K562 (cell line): ENCODE data around the gene SMG5. TPM values are rescaled to one million over a fixed set of nuclear protein-coding genes. Genes with fewer than 3 reads are reported as not detected.
"Not testable (repeated sequence)": the region's sequence is repeated elsewhere in the genome, so short reads cannot be mapped to it uniquely, and the experiment has no call there.

Source experiments
- ATAC-seq: fragments of 200-7000 bp; cut with Tn5 transposase; 3 replicates; pipeline ENCODE4 v1.9.1; 2020; ENCODE audit warnings: moderate library complexity
- BruUV-seq: library from RNA; stranded (reverse); fragments of 400-500 nt; replicated peaks from 2 replicates; lab custom pipeline; 2021; lab: Mats Ljungman, UMichigan
- CTCF ChIA-PET: fragments of 300-600 bp; formaldehyde crosslinking; extraction: SDS; loops from one replicate; lab custom pipeline; 2021; ENCODE audit warnings: low intra/inter-chr PET ratio; lab: Yijun Ruan, JAX
- POLR2A ChIA-PET: fragments of 300-600, 350-650 bp; sonication (Branson Sonifier 250); formaldehyde crosslinking; extraction: SDS; loops from one replicate; lab custom pipeline; 2021; ENCODE audit warnings: antibody characterized with exemption, inconsistent platforms; lab: Yijun Ruan, JAX
- DNase-seq, 4 experiments: peaks; one replicate each; pipeline versions ENCODE4 v3.0.0 to v3.0.0-alpha.2; 2011 to 2018; ENCODE audit warnings: low spot score in 3 of 4, mixed read lengths in 3 of 4; ENCODE audit errors: extremely low read depth in 1 of 4
- FAIRE-seq: peaks from 2 replicates; lab custom pipeline; 2011; peaks lifted over from hg19 to GRCh38; lab: Jason Lieb, UNC
- H2AFZ ChIP-seq: 2 replicates; pipeline ENCODE4 v1.6.0; 2011; ENCODE audit warnings: low read depth, low read length, control low read depth, inconsistent platforms
- H3K27ac ChIP-seq: fragments of 200-600 bp; 3 replicates; pipeline ENCODE4 v1.8.0; 2011; ENCODE audit warnings: low read depth, mild to moderate bottlenecking, control low read depth, inconsistent platforms, low read length, moderate library complexity, mixed read lengths; ENCODE audit errors: extremely low read depth
- H3K27me3 ChIP-seq, 2 experiments: fragments of 300-600 bp in 1 of 2; 2 replicates in 1 of 2; 3 replicates in 1 of 2; pipeline versions ENCODE4 v1.6.0 to v1.8.0; 2011; ENCODE audit warnings: inconsistent platforms in 2 of 2, low read length in 2 of 2, mild to moderate bottlenecking in 1 of 2, mixed read lengths in 1 of 2, moderate library complexity in 1 of 2; ENCODE audit not compliant: control insufficient read depth in 2 of 2, insufficient read depth in 2 of 2
- H3K36me3 ChIP-seq: fragments of 300-600 bp; 3 replicates; pipeline ENCODE4 v1.8.0; 2011; ENCODE audit warnings: mild to moderate bottlenecking, low read length, inconsistent platforms; ENCODE audit not compliant: control insufficient read depth, insufficient read depth
- H3K4me1 ChIP-seq, 2 experiments: fragments of 200-600 bp in 1 of 2; replicated peaks in 1 of 2; 2 replicates in 1 of 2; 3 replicates in 1 of 2; pipeline versions ENCODE4 v1.5.1 to v1.8.0; 2011; ENCODE audit warnings: inconsistent platforms in 2 of 2, low read length in 2 of 2, mild to moderate bottlenecking in 1 of 2, mixed read lengths in 1 of 2, moderate library complexity in 1 of 2; ENCODE audit not compliant: control insufficient read depth in 2 of 2, insufficient read depth in 2 of 2
- H3K4me2 ChIP-seq: 2 replicates; pipeline ENCODE4 v1.6.1; 2011; ENCODE audit warnings: low read length, control low read depth, inconsistent platforms, mixed read lengths; ENCODE audit not compliant: insufficient read depth
- H3K4me3 ChIP-seq: fragments of 200-600 bp; sonication (generic), shearing (Covaris generic); 2 replicates; pipeline ENCODE4 v1.5.1; 2016; ENCODE audit warnings: control low read depth, inconsistent platforms
- H3K79me2 ChIP-seq: fragments of 200-600 bp; 3 replicates; pipeline ENCODE4 v1.8.0; 2011; ENCODE audit warnings: low read length, inconsistent platforms; ENCODE audit not compliant: control insufficient read depth, insufficient read depth
- H3K9ac ChIP-seq, 2 experiments: 2 replicates each; pipeline versions ENCODE4 v1.6.0 to v1.6.1; 2011; ENCODE audit warnings: low read depth in 2 of 2, low read length in 2 of 2, control low read depth in 1 of 2, inconsistent platforms in 1 of 2, mild to moderate bottlenecking in 1 of 2, mixed read lengths in 1 of 2; ENCODE audit not compliant: insufficient read depth in 1 of 2
- H3K9me1 ChIP-seq: one replicate; pipeline ENCODE4 v1.6.0; 2011; ENCODE audit warnings: inconsistent platforms, mild to moderate bottlenecking, low read length, moderate library complexity; ENCODE audit not compliant: control insufficient read depth, insufficient read depth
- H3K9me3 ChIP-seq: replicated peaks from 2 replicates; pipeline ENCODE4 v1.5.1; 2011; ENCODE audit warnings: low read depth, low read length, inconsistent platforms; ENCODE audit not compliant: control insufficient read depth, insufficient read depth
- H4K20me1 ChIP-seq: replicated peaks from 2 replicates; pipeline ENCODE4 v1.6.1; 2011; ENCODE audit warnings: low read length, inconsistent platforms, mixed read lengths; ENCODE audit not compliant: control insufficient read depth, insufficient read depth
- CLOCK ChIP-seq: fragments of 250-450 bp; sonication (Bioruptor Pico); IDR thresholded peaks from 2 replicates; pipeline ENCODE4 v1.4.0; 2020; ENCODE audit warnings: mild to moderate bottlenecking, moderate library complexity, borderline replicate concordance
- DACH1 ChIP-seq: fragments of 450-650 bp; IDR thresholded peaks from 2 replicates; pipeline ENCODE4 v1.6.1; 2018; ENCODE audit not compliant: partially characterized antibody
- GTF2A2 ChIP-seq: IDR thresholded peaks from 2 replicates; pipeline ENCODE4 v1.6.1; 2016; ENCODE audit warnings: mild to moderate bottlenecking, missing genetic modification characterization, missing compliant biosample characterization
- NELFE ChIP-seq: IDR thresholded peaks from 2 replicates; pipeline ENCODE4 v1.6.1; 2011; ENCODE audit warnings: mild to moderate bottlenecking; ENCODE audit not compliant: insufficient read depth, insufficient read length
- NUFIP1 ChIP-seq: fragments of 450-650 bp; IDR thresholded peaks from 2 replicates; pipeline ENCODE4 v1.6.1; 2018; ENCODE audit not compliant: partially characterized antibody
- SNIP1 ChIP-seq: fragments of 450-650 bp; IDR thresholded peaks from 2 replicates; pipeline ENCODE4 v1.7.1; 2017; ENCODE audit warnings: low read depth, mild to moderate bottlenecking
- TAF7 ChIP-seq: fragments of 450-650 bp; IDR thresholded peaks from 2 replicates; pipeline ENCODE4 v1.6.1; 2016; ENCODE audit warnings: missing genetic modification characterization, missing compliant biosample characterization
- ZNF239 ChIP-seq: fragments of 250-450 bp; sonication (Bioruptor Pico); IDR thresholded peaks from 2 replicates; pipeline ENCODE4 v1.4.0; 2020; ENCODE audit warnings: mild to moderate bottlenecking
- WGBS: fragments of 100-300 bp; shearing (Covaris generic); methylation state at CpG from one replicate; pipeline ENCODE4 v1.1.6; 2016; ENCODE audit warnings: low coverage, mixed read lengths; ENCODE audit not compliant: insufficient coverage; ENCODE audit errors: missing lambda C conversion rate; 5-methylcytosine and 5-hydroxymethylcytosine counted together
- in situ Hi-C: fragments of 300-500 bp; cut with MboI; formaldehyde crosslinking; loops from 4 replicates; pipeline ENCODE4 v1.15.0; 2018; ENCODE audit warnings: inconsistent platforms, mixed read lengths
- intact Hi-C: fragments of 100-400 bp; cut with micrococcal nuclease; formaldehyde crosslinking; loops from 2 replicates; pipeline ENCODE4 v1.14.2; 2022
- polyA plus RNA-seq, 8 experiments: library from polyadenylated mRNA; depleted of rRNA in 4 of 8; stranded (reverse) in 5 of 8; unstranded in 3 of 8; fragments of >200 nt; fragmentation: Nextera tagmentation in 2 of 8; fragmentation: Illumina TruSeq in 1 of 8; extraction: Ambion mirVana in 2 of 8; extraction: Trizol in 1 of 8; gene quantifications; 2 replicates each; pipeline versions ENCODE4 v1.2.1 to v1.2.3, GENCODE V29; 2011 to 2014; ENCODE audit warnings: inconsistent platforms in 1 of 8, missing spikeins in 1 of 8
- total RNA-seq, 7 experiments: library from RNA; depleted of rRNA in 6 of 7; stranded (reverse); fragments of >200 nt in 6 of 7; fragmentation: Illumina TruSeq in 2 of 7; extraction: Trizol in 2 of 7; gene quantifications; 2 replicates each; pipeline versions ENCODE4 v1.2.1 to v1.2.3, GENCODE V29; 2011 to 2021; ENCODE audit warnings: low replicate concordance in 1 of 7
- TF ChIP-seq, protein P1 (sequence below): sonication (generic); formaldehyde crosslinking; IDR thresholded peaks from 2 replicates; pipeline ENCODE4 v1.8.0; 2022; ENCODE audit warnings: missing genetic modification reagents, mild to moderate bottlenecking, borderline replicate concordance

Gene SMG5
- total and polyA plus RNA-seq, 9 of the 15 experiments (the other 6 are each of a cell fraction or from before 2014, with no cell fraction given), result 1.4 to 85.9 (median 53.0) TPM

- TF ChIP-seq ZNF239 (CRISPR knock-in tag), result peak; percentile 42; the same call in 1 of the 2 replicates
- no peak for TF ChIP-seq CLOCK (CRISPR knock-in tag)
- no peak for TF ChIP-seq DACH1
- no peak for TF ChIP-seq SNIP1
- no peak for TF ChIP-seq NELFE
- peak; percentile 94 for TF ChIP-seq TAF7 (tag)
- TF ChIP-seq, protein P1, sequence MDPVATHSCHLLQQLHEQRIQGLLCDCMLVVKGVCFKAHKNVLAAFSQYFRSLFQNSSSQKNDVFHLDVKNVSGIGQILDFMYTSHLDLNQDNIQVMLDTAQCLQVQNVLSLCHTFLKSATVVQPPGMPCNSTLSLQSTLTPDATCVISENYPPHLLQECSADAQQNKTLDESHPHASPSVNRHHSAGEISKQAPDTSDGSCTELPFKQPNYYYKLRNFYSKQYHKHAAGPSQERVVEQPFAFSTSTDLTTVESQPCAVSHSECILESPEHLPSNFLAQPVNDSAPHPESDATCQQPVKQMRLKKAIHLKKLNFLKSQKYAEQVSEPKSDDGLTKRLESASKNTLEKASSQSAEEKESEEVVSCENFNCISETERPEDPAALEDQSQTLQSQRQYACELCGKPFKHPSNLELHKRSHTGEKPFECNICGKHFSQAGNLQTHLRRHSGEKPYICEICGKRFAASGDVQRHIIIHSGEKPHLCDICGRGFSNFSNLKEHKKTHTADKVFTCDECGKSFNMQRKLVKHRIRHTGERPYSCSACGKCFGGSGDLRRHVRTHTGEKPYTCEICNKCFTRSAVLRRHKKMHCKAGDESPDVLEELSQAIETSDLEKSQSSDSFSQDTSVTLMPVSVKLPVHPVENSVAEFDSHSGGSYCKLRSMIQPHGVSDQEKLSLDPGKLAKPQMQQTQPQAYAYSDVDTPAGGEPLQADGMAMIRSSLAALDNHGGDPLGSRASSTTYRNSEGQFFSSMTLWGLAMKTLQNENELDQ (CRISPR knock-in tag), result no peak
- no peak for TF ChIP-seq GTF2A2 (tag)
- TF ChIP-seq NUFIP1, result no peak
Measured at GRCh38 chr1:156282479-156283222, at the start of gene SMG5 (continued).

GRCh38 chr1:156323179-156323578 lies 40.6 kb upstream of the SMG5 start:
- in situ Hi-C loops, FAIRE-seq, H2AFZ ChIP-seq, DNase-seq, H3K9me1 ChIP-seq, H3K79me2 ChIP-seq, H3K27ac ChIP-seq, BruUV-seq, ATAC-seq, H3K4me2 ChIP-seq, H4K20me1 ChIP-seq, H3K4me1 ChIP-seq, H3K4me3 ChIP-seq, H3K9me3 ChIP-seq, intact Hi-C loops, H3K9ac ChIP-seq, CTCF ChIA-PET, H3K27me3 ChIP-seq: not testable (repeated sequence)
- 98% methylated on average over 8 of the region's 9 CpGs for WGBS
- POLR2A ChIA-PET, result interaction anchor here (0.6 to 1.3 kb wide), 3 partner anchors 16 to 28 kb away, joined by 3 to 5 read pairs (median 3); partner anchors contain the start of gene GLMP
- peaks cover 84% of the 10 kb centered on the region for H3K36me3 ChIP-seq
